Measurements from ENCODE around the gene PRXL2B.

DNA sequence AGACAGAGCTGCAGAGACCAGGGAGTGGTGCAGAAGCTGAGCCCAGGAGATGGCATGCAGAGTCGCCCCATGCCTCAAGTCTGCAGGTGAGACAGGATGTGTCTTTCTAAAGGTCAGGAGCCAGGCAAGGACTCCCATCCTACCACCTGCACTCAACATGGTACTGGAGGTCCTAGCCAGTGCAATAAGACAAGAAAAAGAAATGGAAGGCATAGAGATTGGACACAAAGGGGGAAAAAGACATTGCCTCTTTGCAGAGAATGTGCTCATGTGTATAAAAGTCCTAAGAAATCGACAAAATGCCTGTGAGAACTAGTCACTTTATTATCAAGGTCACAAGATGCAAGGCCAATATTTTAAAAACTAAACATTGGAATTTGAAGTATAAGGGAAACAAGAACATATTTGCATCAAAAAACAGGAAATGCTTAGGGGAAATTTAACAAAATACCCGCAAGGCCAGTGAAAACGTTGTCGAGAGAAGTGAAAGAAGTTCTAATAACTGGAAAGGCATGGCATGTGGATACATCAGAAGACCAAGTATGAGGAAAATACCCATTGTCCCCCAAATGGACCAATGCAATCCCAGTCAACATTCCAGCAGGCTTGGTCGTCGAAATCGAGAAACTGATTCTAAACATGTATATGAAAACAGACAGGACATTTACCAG, 13.2 kb upstream of the PRXL2B start:
- TF ChIP-seq POLR2AphosphoS5 (IDR thresholded peaks at IDR 0.05; ENCODE audit: low read depth) (no peak), GABPA (IDR thresholded peaks at IDR 0.05; ENCODE audit: low read depth) (no peak), REST (IDR thresholded peaks at IDR 0.05; ENCODE audit: insufficient replicate concordance, low read depth) (no peak), SPI1 (IDR thresholded peaks at IDR 0.05; ENCODE audit: borderline replicate concordance, low read depth) (no peak)
- TF ChIP-seq, protein P1, sequence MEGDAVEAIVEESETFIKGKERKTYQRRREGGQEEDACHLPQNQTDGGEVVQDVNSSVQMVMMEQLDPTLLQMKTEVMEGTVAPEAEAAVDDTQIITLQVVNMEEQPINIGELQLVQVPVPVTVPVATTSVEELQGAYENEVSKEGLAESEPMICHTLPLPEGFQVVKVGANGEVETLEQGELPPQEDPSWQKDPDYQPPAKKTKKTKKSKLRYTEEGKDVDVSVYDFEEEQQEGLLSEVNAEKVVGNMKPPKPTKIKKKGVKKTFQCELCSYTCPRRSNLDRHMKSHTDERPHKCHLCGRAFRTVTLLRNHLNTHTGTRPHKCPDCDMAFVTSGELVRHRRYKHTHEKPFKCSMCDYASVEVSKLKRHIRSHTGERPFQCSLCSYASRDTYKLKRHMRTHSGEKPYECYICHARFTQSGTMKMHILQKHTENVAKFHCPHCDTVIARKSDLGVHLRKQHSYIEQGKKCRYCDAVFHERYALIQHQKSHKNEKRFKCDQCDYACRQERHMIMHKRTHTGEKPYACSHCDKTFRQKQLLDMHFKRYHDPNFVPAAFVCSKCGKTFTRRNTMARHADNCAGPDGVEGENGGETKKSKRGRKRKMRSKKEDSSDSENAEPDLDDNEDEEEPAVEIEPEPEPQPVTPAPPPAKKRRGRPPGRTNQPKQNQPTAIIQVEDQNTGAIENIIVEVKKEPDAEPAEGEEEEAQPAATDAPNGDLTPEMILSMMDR (IDR thresholded peaks at IDR 0.05; ENCODE audit: insufficient read depth, low read length), result no peak
